Panc1 (cell line): ENCODE measurements around the gene IL16. TPM values are rescaled to one million over a fixed set of nuclear protein-coding genes. Genes with fewer than 3 reads are reported as not detected.

Experiments
- ATAC-seq: fragments of 200-7000 bp; cut with Tn5 transposase; 2 replicates; pipeline ENCODE4 v1.9.1; 2020; ENCODE audit warnings: mild to moderate bottlenecking, moderate library complexity
- BruUV-seq: library from RNA; stranded (reverse); fragments of 400-500 nt; replicated peaks from 2 replicates; lab custom pipeline; 2021; lab: Mats Ljungman, UMichigan
- CTCF ChIA-PET: fragments of 300-600 bp; sonication (Branson Sonifier 250); formaldehyde crosslinking; loops from one replicate; lab custom pipeline; 2022; ENCODE audit warnings: antibody characterized with exemption; lab: Charles Lee
- POLR2A ChIA-PET: fragments of 300-600 bp; sonication (Branson Sonifier 250); formaldehyde crosslinking; loops from one replicate; lab custom pipeline; 2022; ENCODE audit warnings: antibody characterized with exemption; lab: Charles Lee
- DNase-seq: peaks from one replicate; pipeline ENCODE4 v3.0.0-alpha.2; 2010; ENCODE audit warnings: low read depth, low spot score
- H3K27ac ChIP-seq: 2 replicates; pipeline ENCODE4 v1.5.1; 2011; ENCODE audit warnings: mild to moderate bottlenecking, low read length, inconsistent platforms
- H3K27me3 ChIP-seq: fragments of 200-500 bp; sonication (Bioruptor generic); 2 replicates; pipeline ENCODE4 v1.6.0; 2014; ENCODE audit warnings: low read length, inconsistent platforms; ENCODE audit not compliant: control insufficient read depth, insufficient read depth
- H3K36me3 ChIP-seq: fragments of 200-500 bp; sonication (Bioruptor generic); 2 replicates; pipeline ENCODE4 v1.5.1; 2014; ENCODE audit warnings: inconsistent platforms, mild to moderate bottlenecking, low read length, moderate library complexity; ENCODE audit not compliant: control insufficient read depth, insufficient read depth
- H3K4me1 ChIP-seq: 2 replicates; pipeline ENCODE4 v1.5.1; 2011; ENCODE audit warnings: inconsistent platforms, mild to moderate bottlenecking, low read length, moderate library complexity; ENCODE audit not compliant: control insufficient read depth, insufficient read depth
- H3K4me3 ChIP-seq, 2 experiments: 2 replicates each; pipeline ENCODE4 v1.5.1; 2011 to 2012; ENCODE audit warnings: low read depth in 2 of 2, low read length in 2 of 2, mild to moderate bottlenecking in 2 of 2, inconsistent platforms in 1 of 2, moderate library complexity in 1 of 2
- H3K9me3 ChIP-seq: fragments of 200-500 bp; sonication (Bioruptor generic); 2 replicates; pipeline ENCODE4 v1.5.1; 2014; ENCODE audit warnings: low read depth, mild to moderate bottlenecking, inconsistent platforms, low read length, moderate library complexity; ENCODE audit not compliant: control insufficient read depth, insufficient read depth
- POLR2AphosphoS5 ChIP-seq: IDR thresholded peaks from 2 replicates; pipeline ENCODE4 v1.6.1; 2012; ENCODE audit warnings: mild to moderate bottlenecking, low read depth, low read length, moderate library complexity
- REST ChIP-seq, 2 experiments: IDR thresholded peaks; 2 replicates each; pipeline ENCODE4 v1.6.1; 2011 to 2012; ENCODE audit warnings: low read depth in 2 of 2, control low read depth in 1 of 2, low read length in 1 of 2, mild to moderate bottlenecking in 1 of 2, moderate library complexity in 1 of 2; ENCODE audit not compliant: insufficient read depth in 1 of 2
- SIN3A ChIP-seq: IDR thresholded peaks from 2 replicates; pipeline ENCODE4 v1.6.1; 2012; ENCODE audit warnings: low read depth, mild to moderate bottlenecking, low read length, moderate library complexity, borderline replicate concordance; ENCODE audit not compliant: insufficient read depth
- TCF7L2 ChIP-seq: IDR thresholded peaks from 2 replicates; pipeline ENCODE4 v1.6.1; 2011; ENCODE audit warnings: mild to moderate bottlenecking, low read depth, low read length, inconsistent platforms
- in situ Hi-C: cut with HindIII; loops from 2 replicates; pipeline ENCODE4 v1.10.0; 2016; ENCODE audit warnings: low sequenced_read_pairs, low pct_unique_long_range_greater_than_20kb
- intact Hi-C: fragments of 100-400 bp; cut with micrococcal nuclease; formaldehyde crosslinking; loops from one replicate; pipeline ENCODE4 v1.10.0; 2022; ENCODE audit not compliant: unreplicated experiment
- total RNA-seq: library from RNA; stranded (reverse); gene quantifications from one replicate; pipeline ENCODE4 v1.2.1, GENCODE V29; 2021; ENCODE audit not compliant: unreplicated experiment
- TF ChIP-seq, protein P1 (sequence below): fragments of 450-650 bp; IDR thresholded peaks from 2 replicates; pipeline ENCODE4 v1.5.1; 2017; ENCODE audit warnings: mild to moderate bottlenecking

Gene IL16
- total RNA-seq, 1 experiment from 2014 or later = 1.0 TPM

DNA sequence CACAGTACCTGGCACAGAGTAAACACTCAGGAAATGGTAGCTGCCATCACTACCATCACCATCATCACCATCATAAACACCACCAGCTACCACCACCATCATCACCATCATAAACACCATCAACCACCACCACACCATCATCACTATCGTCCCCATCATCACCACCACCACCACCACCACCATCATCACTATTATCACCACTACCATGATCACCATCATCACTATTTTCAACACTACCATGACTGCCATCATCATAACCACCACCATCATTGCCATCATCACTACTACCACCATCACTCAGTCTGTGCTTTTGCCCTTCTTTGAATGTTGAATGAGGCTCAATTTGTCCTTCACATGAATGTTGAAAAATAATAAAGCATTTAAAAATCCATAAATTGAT lies 21.2 kb upstream of the IL16 start:
- H3K4me3 ChIP-seq = no peak overlapping the region
- no peak for ATAC-seq
- ChIA-PET CTCF (no interaction called here), POLR2A (no interaction called here)
- no TSS peak for BruUV-seq
- DNase-seq = no peak
- no peaks in the 10 kb centered on the region for H3K4me1 ChIP-seq
- intact Hi-C loops = no loop called here
- no peaks in the 10 kb centered on the region; the same call in none of the 2 replicates for H3K27me3 ChIP-seq
- H3K27ac ChIP-seq = no peak overlapping the region
- TF ChIP-seq, protein P1, sequence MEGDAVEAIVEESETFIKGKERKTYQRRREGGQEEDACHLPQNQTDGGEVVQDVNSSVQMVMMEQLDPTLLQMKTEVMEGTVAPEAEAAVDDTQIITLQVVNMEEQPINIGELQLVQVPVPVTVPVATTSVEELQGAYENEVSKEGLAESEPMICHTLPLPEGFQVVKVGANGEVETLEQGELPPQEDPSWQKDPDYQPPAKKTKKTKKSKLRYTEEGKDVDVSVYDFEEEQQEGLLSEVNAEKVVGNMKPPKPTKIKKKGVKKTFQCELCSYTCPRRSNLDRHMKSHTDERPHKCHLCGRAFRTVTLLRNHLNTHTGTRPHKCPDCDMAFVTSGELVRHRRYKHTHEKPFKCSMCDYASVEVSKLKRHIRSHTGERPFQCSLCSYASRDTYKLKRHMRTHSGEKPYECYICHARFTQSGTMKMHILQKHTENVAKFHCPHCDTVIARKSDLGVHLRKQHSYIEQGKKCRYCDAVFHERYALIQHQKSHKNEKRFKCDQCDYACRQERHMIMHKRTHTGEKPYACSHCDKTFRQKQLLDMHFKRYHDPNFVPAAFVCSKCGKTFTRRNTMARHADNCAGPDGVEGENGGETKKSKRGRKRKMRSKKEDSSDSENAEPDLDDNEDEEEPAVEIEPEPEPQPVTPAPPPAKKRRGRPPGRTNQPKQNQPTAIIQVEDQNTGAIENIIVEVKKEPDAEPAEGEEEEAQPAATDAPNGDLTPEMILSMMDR = no peak
- TF ChIP-seq SIN3A = no peak
- TF ChIP-seq REST (IDR thresholded peaks at IDR 0.05; ENCODE audit: insufficient read depth in 1 of 2, low read depth in 2 of 2, low read length in 1 of 2) = no peak
- no peak for TF ChIP-seq TCF7L2
- no peak for TF ChIP-seq POLR2AphosphoS5
- H3K36me3 ChIP-seq = no peaks in the 10 kb centered on the region
- no peaks in the 10 kb centered on the region for H3K9me3 ChIP-seq
- in situ Hi-C loops = no loop called here

DNA sequence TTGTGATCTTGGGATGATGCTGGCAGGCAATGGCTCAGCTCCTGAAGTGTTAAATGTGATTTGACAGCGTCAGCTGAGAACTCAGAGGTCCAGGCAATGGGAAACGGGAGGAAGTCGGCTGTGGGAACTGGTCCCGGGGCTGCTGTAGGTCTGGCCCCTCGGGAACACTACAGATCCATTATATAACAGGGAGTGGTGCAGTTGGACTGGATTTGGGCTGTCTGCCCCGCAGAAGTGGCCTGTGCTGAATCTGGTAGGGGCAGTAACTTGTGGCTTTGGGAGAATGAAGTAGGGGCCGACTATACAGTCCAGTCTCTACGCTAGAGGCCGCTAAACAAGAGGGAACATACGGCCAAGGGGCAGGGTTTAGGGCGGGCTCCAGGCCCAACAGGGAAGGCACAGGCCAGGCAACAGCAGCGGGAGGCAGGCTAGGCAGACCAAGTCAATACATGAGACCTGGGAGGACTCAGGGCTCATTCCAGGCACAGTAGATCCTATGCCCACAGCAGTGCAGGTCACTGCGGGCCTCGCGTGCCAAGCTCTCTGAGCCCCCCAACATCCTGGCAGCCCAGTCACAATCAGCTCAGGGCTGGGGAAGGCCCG lies 20.3 kb upstream of the IL16 start:
- ChIA-PET CTCF (no interaction called here), POLR2A (no interaction called here)
- ATAC-seq (no peak; the same call in 1 of the 2 replicates), DNase-seq (no peak)
- intact Hi-C loops = no loop called here
- H3K9me3 ChIP-seq = no peaks in the 10 kb centered on the region
- BruUV-seq = no TSS peak
- in situ Hi-C loops = no loop called here
- no peaks in the 10 kb centered on the region for H3K36me3 ChIP-seq
- no peaks in the 10 kb centered on the region for H3K4me1 ChIP-seq
- H3K4me3 ChIP-seq = no peak overlapping the region
- no peaks in the 10 kb centered on the region; the same call in none of the 2 replicates for H3K27me3 ChIP-seq
- no peak overlapping the region for H3K27ac ChIP-seq
- no peak for TF ChIP-seq REST (IDR thresholded peaks at IDR 0.05; ENCODE audit: insufficient read depth in 1 of 2, low read depth in 2 of 2, low read length in 1 of 2)
- TF ChIP-seq TCF7L2 = no peak
- no peak for TF ChIP-seq POLR2AphosphoS5
- TF ChIP-seq, protein P1 = no peak
- TF ChIP-seq SIN3A = no peak
